OCI-LY3 (cell line): Measurements from ENCODE around the gene ACACB.

Source experiments
- CTCF ChIP-seq: fragments of 200-600, 300-600 bp; sonication (generic); IDR thresholded peaks from 2 replicates; pipeline ENCODE4 v1.5.1; 2014; ENCODE audit warnings: antibody characterized with exemption, low read length, low read depth
- EZH2phosphoT487 ChIP-seq: fragments of 200-600 bp; shearing (Covaris generic); IDR thresholded peaks from 2 replicates; pipeline ENCODE4 v1.6.1; 2018; ENCODE audit warnings: antibody characterized with exemption, mixed run types, low read depth

GRCh38 chr12:109276160-109276559 lies 159.8 kb downstream of the ACACB start:
- TF ChIP-seq CTCF (no peak), EZH2phosphoT487 (no peak)
